GM23338 (cell line): ENCODE results near the gene CHST12.

ENCODE experiments used
- CREB1 ChIP-seq: fragments of 250-450 bp; sonication (Bioruptor Pico); IDR thresholded peaks from 2 replicates; pipeline ENCODE4 v1.5.0; 2020; ENCODE audit warnings: low read depth, mild to moderate bottlenecking, moderate library complexity
- EZH2 ChIP-seq: fragments of 200-600 bp; sonication (generic); IDR thresholded peaks from one replicate; pipeline ENCODE4 v1.8.0; 2017; ENCODE audit warnings: antibody characterized with exemption, mild to moderate bottlenecking, low read depth; ENCODE audit not compliant: unreplicated experiment
- EZH2phosphoT487 ChIP-seq: fragments of 200-600 bp; sonication (generic); IDR thresholded peaks from one replicate; pipeline ENCODE4 v1.8.1; 2018; ENCODE audit warnings: antibody characterized with exemption; ENCODE audit not compliant: unreplicated experiment
- JUNB ChIP-seq: IDR thresholded peaks from one replicate; pipeline ENCODE4 v1.6.1; 2016; ENCODE audit warnings: antibody characterized with exemption; ENCODE audit not compliant: unreplicated experiment
- NANOG ChIP-seq: IDR thresholded peaks from 2 replicates; pipeline ENCODE4 v1.6.1; 2016; ENCODE audit warnings: antibody characterized with exemption, borderline replicate concordance
- POLR2AphosphoS5 ChIP-seq: IDR thresholded peaks from 2 replicates; pipeline ENCODE4 v1.6.1; 2016; ENCODE audit warnings: antibody characterized with exemption, low read depth
- STAT1 ChIP-seq: IDR thresholded peaks from one replicate; pipeline ENCODE4 v1.6.1; 2016; ENCODE audit warnings: antibody characterized with exemption; ENCODE audit not compliant: unreplicated experiment
- ZNF114 ChIP-seq: fragments of 250-450 bp; sonication (Bioruptor Pico); IDR thresholded peaks from 2 replicates; pipeline ENCODE4 v1.5.0; 2020; ENCODE audit warnings: mild to moderate bottlenecking, moderate library complexity
- ZNF331 ChIP-seq: fragments of 250-450 bp; sonication (Bioruptor Pico); IDR thresholded peaks from 2 replicates; pipeline ENCODE4 v1.5.0; 2020; ENCODE audit warnings: low read depth, mild to moderate bottlenecking, moderate library complexity
- TF ChIP-seq, protein P1 (sequence below): IDR thresholded peaks from one replicate; pipeline ENCODE4 v1.6.1; 2018; ENCODE audit warnings: antibody characterized with exemption; ENCODE audit not compliant: unreplicated experiment
- TF ChIP-seq, protein P2 (sequence below), 2 experiments: fragments of 200-600 bp in 1 of 2; sonication (generic) in 1 of 2; conservative IDR thresholded peaks; 2 replicates each; pipeline versions ENCODE4 v1.5.1 to v1.6.1; 2016 to 2017; ENCODE audit warnings: antibody characterized with exemption in 2 of 2, low read depth in 2 of 2, mild to moderate bottlenecking in 2 of 2, moderate library complexity in 1 of 2
- TF ChIP-seq, protein P3 (sequence below): IDR thresholded peaks from 2 replicates; pipeline ENCODE4 v1.6.1; 2016; ENCODE audit warnings: antibody characterized with exemption

DNA sequence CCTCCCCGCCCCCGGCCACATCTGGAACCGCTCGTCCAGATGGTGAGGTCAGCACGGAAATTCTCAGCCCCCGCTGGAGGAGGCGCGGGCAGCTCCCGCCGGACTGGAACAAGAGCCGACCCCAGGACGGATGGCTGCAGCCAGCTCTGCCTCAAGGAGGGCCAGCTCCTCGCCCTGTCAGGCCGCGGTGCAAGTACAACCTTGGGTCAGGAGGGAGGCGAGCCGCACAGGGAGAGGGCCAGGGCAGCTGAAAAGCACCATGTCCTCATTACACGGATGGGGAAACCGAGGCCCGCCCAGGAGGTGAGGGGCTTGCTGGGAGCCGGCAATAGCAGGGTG lies 76.6 kb downstream of the CHST12 start:
- TF ChIP-seq, protein P1, sequence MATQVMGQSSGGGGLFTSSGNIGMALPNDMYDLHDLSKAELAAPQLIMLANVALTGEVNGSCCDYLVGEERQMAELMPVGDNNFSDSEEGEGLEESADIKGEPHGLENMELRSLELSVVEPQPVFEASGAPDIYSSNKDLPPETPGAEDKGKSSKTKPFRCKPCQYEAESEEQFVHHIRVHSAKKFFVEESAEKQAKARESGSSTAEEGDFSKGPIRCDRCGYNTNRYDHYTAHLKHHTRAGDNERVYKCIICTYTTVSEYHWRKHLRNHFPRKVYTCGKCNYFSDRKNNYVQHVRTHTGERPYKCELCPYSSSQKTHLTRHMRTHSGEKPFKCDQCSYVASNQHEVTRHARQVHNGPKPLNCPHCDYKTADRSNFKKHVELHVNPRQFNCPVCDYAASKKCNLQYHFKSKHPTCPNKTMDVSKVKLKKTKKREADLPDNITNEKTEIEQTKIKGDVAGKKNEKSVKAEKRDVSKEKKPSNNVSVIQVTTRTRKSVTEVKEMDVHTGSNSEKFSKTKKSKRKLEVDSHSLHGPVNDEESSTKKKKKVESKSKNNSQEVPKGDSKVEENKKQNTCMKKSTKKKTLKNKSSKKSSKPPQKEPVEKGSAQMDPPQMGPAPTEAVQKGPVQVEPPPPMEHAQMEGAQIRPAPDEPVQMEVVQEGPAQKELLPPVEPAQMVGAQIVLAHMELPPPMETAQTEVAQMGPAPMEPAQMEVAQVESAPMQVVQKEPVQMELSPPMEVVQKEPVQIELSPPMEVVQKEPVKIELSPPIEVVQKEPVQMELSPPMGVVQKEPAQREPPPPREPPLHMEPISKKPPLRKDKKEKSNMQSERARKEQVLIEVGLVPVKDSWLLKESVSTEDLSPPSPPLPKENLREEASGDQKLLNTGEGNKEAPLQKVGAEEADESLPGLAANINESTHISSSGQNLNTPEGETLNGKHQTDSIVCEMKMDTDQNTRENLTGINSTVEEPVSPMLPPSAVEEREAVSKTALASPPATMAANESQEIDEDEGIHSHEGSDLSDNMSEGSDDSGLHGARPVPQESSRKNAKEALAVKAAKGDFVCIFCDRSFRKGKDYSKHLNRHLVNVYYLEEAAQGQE: no peak
- TF ChIP-seq, protein P2, sequence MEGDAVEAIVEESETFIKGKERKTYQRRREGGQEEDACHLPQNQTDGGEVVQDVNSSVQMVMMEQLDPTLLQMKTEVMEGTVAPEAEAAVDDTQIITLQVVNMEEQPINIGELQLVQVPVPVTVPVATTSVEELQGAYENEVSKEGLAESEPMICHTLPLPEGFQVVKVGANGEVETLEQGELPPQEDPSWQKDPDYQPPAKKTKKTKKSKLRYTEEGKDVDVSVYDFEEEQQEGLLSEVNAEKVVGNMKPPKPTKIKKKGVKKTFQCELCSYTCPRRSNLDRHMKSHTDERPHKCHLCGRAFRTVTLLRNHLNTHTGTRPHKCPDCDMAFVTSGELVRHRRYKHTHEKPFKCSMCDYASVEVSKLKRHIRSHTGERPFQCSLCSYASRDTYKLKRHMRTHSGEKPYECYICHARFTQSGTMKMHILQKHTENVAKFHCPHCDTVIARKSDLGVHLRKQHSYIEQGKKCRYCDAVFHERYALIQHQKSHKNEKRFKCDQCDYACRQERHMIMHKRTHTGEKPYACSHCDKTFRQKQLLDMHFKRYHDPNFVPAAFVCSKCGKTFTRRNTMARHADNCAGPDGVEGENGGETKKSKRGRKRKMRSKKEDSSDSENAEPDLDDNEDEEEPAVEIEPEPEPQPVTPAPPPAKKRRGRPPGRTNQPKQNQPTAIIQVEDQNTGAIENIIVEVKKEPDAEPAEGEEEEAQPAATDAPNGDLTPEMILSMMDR (conservative IDR thresholded peaks at IDR 0.05; ENCODE audit: low read depth in 2 of 2): no peak
- TF ChIP-seq EZH2 (no peak), EZH2phosphoT487 (no peak), POLR2AphosphoS5 (no peak), CREB1 (CRISPR knock-in tag) (no peak), NANOG (no peak), JUNB (no peak), STAT1 (no peak), ZNF331 (CRISPR knock-in tag) (no peak), ZNF114 (CRISPR knock-in tag) (no peak)
- TF ChIP-seq, protein P3, sequence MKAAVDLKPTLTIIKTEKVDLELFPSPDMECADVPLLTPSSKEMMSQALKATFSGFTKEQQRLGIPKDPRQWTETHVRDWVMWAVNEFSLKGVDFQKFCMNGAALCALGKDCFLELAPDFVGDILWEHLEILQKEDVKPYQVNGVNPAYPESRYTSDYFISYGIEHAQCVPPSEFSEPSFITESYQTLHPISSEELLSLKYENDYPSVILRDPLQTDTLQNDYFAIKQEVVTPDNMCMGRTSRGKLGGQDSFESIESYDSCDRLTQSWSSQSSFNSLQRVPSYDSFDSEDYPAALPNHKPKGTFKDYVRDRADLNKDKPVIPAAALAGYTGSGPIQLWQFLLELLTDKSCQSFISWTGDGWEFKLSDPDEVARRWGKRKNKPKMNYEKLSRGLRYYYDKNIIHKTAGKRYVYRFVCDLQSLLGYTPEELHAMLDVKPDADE: no peak
